ENCODE data around the gene HSF2BP.

- TF ChIP-seq MAX (IDR thresholded peaks at IDR 0.05; ENCODE audit: low read depth, low read length) = no peak
- no peak for TF ChIP-seq CTCF (IDR thresholded peaks at IDR 0.05; ENCODE audit: low read depth, low read length)
- no peak for TF ChIP-seq POLR2A (IDR thresholded peaks at IDR 0.05; ENCODE audit: extremely low read depth, insufficient read length)
- TF ChIP-seq MYC (IDR thresholded peaks at IDR 0.05; ENCODE audit: low read depth, low read length) = no peak
These were observed 13.3 kb downstream of the HSF2BP start for GRCh38 chr21:43645976-43646375.

Measured in NB4 (cell line).